BE2C (cell line): ENCODE results near the gene ATP6V0E2.
A peak's percentile ranks its signal among the peaks of the same experiment; 100 is the strongest.

ENCODE experiments used
- DNase-seq: peaks from one replicate; pipeline ENCODE4 v3.0.0-alpha.2; 2020
- H3K27me3 ChIP-seq: fragments of 250-450 bp; sonication (Bioruptor Pico); 2 replicates; pipeline ENCODE4 v1.5.1; 2020; ENCODE audit warnings: mild to moderate bottlenecking
- H3K36me3 ChIP-seq: fragments of 250-450 bp; sonication (Bioruptor Pico); 2 replicates; pipeline ENCODE4 v1.5.1; 2020; ENCODE audit warnings: mild to moderate bottlenecking
- H3K4me1 ChIP-seq: fragments of 250-450 bp; sonication (Bioruptor Pico); 2 replicates; pipeline ENCODE4 v1.5.1; 2020
- H3K4me3 ChIP-seq: 2 replicates; pipeline ENCODE4 v1.5.1; 2011; ENCODE audit warnings: low read depth, low read length
- H3K9me3 ChIP-seq: fragments of 250-450 bp; sonication (Bioruptor Pico); 2 replicates; pipeline ENCODE4 v1.5.1; 2020
- CTCF ChIP-seq: IDR thresholded peaks from 2 replicates; pipeline ENCODE4 v1.5.1; 2012; ENCODE audit warnings: mild to moderate bottlenecking, low read depth, low read length

Gene ATP6V0E2

GRCh38 chr7:149882248-149883047 is 8.7 kb downstream of the ATP6V0E2 start:
- no peaks in the 10 kb centered on the region for H3K27me3 ChIP-seq
- no peaks in the 10 kb centered on the region; the same call in 1 of the 2 replicates for H3K9me3 ChIP-seq
- H3K4me1 ChIP-seq = peaks cover 7% of the 10 kb centered on the region
- H3K36me3 ChIP-seq = no peaks in the 10 kb centered on the region
- no peak overlapping the region for H3K4me3 ChIP-seq
- no peak for TF ChIP-seq CTCF
- DNase-seq = no peak

GRCh38 chr7:149883048-149883438 is 9.3 kb downstream of the ATP6V0E2 start:
- H3K4me3 ChIP-seq = no peak overlapping the region
- H3K36me3 ChIP-seq = no peaks in the 10 kb centered on the region
- H3K4me1 ChIP-seq = peaks cover 7% of the 10 kb centered on the region
- no peaks in the 10 kb centered on the region; the same call in 1 of the 2 replicates for H3K9me3 ChIP-seq
- H3K27me3 ChIP-seq = no peaks in the 10 kb centered on the region
- TF ChIP-seq CTCF = no peak
- DNase-seq = no peak

- Histone ChIP-seq H3K36me3 (no peaks in the 10 kb centered on the region), H3K9me3 (no peaks in the 10 kb centered on the region; the same call in 1 of the 2 replicates), H3K27me3 (no peaks in the 10 kb centered on the region), H3K4me1 (peaks cover 7% of the 10 kb centered on the region), H3K4me3 (no peak overlapping the region)
- TF ChIP-seq CTCF = peak; percentile 88
- peak; percentile 68 for DNase-seq
These were observed 9.7 kb downstream of the ATP6V0E2 start for GRCh38 chr7:149883452-149883861.

GRCh38 chr7:149884016-149884415 is 10.2 kb downstream of the ATP6V0E2 start:
- no peak for TF ChIP-seq CTCF
- Histone ChIP-seq H3K4me3 (no peak overlapping the region), H3K9me3 (no peaks in the 10 kb centered on the region; the same call in 1 of the 2 replicates), H3K27me3 (no peaks in the 10 kb centered on the region), H3K36me3 (no peaks in the 10 kb centered on the region), H3K4me1 (peaks cover 7% of the 10 kb centered on the region)
- DNase-seq = no peak

- no peak for TF ChIP-seq CTCF
- no peak for DNase-seq
- peaks cover 7% of the 10 kb centered on the region for H3K4me1 ChIP-seq
These were observed 10.8 kb downstream of the ATP6V0E2 start for GRCh38 chr7:149884541-149884940.

More at GRCh38 chr7:149884541-149884940, 10.8 kb downstream of the ATP6V0E2 start:
- H3K27me3 ChIP-seq = no peaks in the 10 kb centered on the region
- H3K36me3 ChIP-seq = no peaks in the 10 kb centered on the region
- H3K9me3 ChIP-seq = no peaks in the 10 kb centered on the region; the same call in 1 of the 2 replicates
- no peak overlapping the region for H3K4me3 ChIP-seq
